HCT116 (cell line): ENCODE data around the gene CDK9. TPM values are rescaled to one million over a fixed set of nuclear protein-coding genes. Genes with fewer than 3 reads are reported as not detected.

Experiments used
- ATAC-seq: fragments of 200-7000 bp; cut with Tn5 transposase; 2 replicates; pipeline ENCODE4 v1.9.1; 2020; ENCODE audit warnings: mild to moderate bottlenecking, moderate library complexity
- BruUV-seq: library from RNA; stranded (reverse); fragments of 400-500 nt; replicated peaks from 2 replicates; lab custom pipeline; 2021; lab: Mats Ljungman, UMichigan
- CTCF ChIA-PET: fragments of 300-600 bp; sonication (Branson Sonifier 250); formaldehyde crosslinking; loops from one replicate; lab custom pipeline; 2021; ENCODE audit warnings: antibody characterized with exemption; lab: Charles Lee
- POLR2A ChIA-PET: fragments of 300-600, 350-600 bp; sonication (Branson Sonifier 250); formaldehyde crosslinking; loops from one replicate; lab custom pipeline; 2021; ENCODE audit warnings: antibody characterized with exemption; lab: Charles Lee
- RAD21 ChIA-PET, 2 experiments: fragments of 300-600 bp; sonication (Branson Sonifier 250); formaldehyde crosslinking; loops; one replicate each; lab custom pipeline; 2023; ENCODE audit warnings: low total read pairs in 2 of 2; ENCODE audit not compliant: uncharacterized antibody in 2 of 2, unreplicated experiment in 2 of 2, low non-redundant PET in 1 of 2; lab: Charles Lee
- DNase-seq: peaks from one replicate; pipeline ENCODE4 v3.0.0-alpha.2; 2010; ENCODE audit warnings: low read depth, low spot score
- H2AFZ ChIP-seq: fragments of 200-600 bp; shearing (Covaris generic), sonication (generic); 2 replicates; pipeline ENCODE4 v1.6.1; 2017; ENCODE audit warnings: low read depth, mixed run types, mixed read lengths, antibody characterized with exemption, low read length; ENCODE audit not compliant: poor library complexity, severe bottlenecking
- H3K27ac ChIP-seq: 2 replicates; pipeline ENCODE4 v1.5.1; 2012; ENCODE audit warnings: low read depth, low read length
- H3K27me3 ChIP-seq: fragments of 200-600 bp; sonication (generic); 2 replicates; pipeline ENCODE4 v1.6.1; 2016; ENCODE audit warnings: mixed run types, low read length, mixed read lengths; ENCODE audit not compliant: insufficient read depth
- H3K36me3 ChIP-seq, 2 experiments: fragments of 200-500 bp in 1 of 2; fragments of 200-600 bp in 1 of 2; sonication (Bioruptor generic) in 1 of 2; sonication (generic) in 1 of 2; 2 replicates each; pipeline versions ENCODE4 v1.5.1 to v1.6.1; 2014 to 2016; ENCODE audit warnings: low read length in 2 of 2, inconsistent platforms in 1 of 2, mixed read lengths in 1 of 2, mixed run types in 1 of 2; ENCODE audit not compliant: insufficient read depth in 2 of 2, control insufficient read depth in 1 of 2
- H3K4me1 ChIP-seq, 2 experiments: fragments of 200-600 bp in 1 of 2; sonication (generic) in 1 of 2; 2 replicates each; pipeline versions ENCODE4 v1.5.1 to v1.6.1; 2012 to 2017; ENCODE audit warnings: low read length in 2 of 2, inconsistent platforms in 1 of 2, mild to moderate bottlenecking in 1 of 2, mixed read lengths in 1 of 2, mixed run types in 1 of 2, moderate library complexity in 1 of 2; ENCODE audit not compliant: insufficient read depth in 2 of 2, control insufficient read depth in 1 of 2
- H3K4me2 ChIP-seq: fragments of 200-600 bp; sonication (generic); 2 replicates; pipeline ENCODE4 v1.6.1; 2017; ENCODE audit warnings: mixed run types, low read length, mixed read lengths
- H3K4me3 ChIP-seq, 2 experiments: fragments of 200-600 bp in 1 of 2; sonication (generic) in 1 of 2; replicated peaks in 1 of 2; 2 replicates each; pipeline ENCODE4 v1.5.1; 2011 to 2016; ENCODE audit warnings: low read length in 2 of 2, control low read depth in 1 of 2, low read depth in 1 of 2, mild to moderate bottlenecking in 1 of 2, mixed read lengths in 1 of 2, mixed run types in 1 of 2
- H3K79me2 ChIP-seq: fragments of 200-600 bp; sonication (generic); 2 replicates; pipeline ENCODE4 v1.6.1; 2017; ENCODE audit warnings: mild to moderate bottlenecking, mixed run types, low read length, moderate library complexity, mixed read lengths; ENCODE audit not compliant: insufficient read depth
- H3K9ac ChIP-seq: fragments of 200-600 bp; sonication (generic); 2 replicates; pipeline ENCODE4 v1.6.1; 2016; ENCODE audit warnings: low read length, mixed read lengths
- H3K9me2 ChIP-seq: fragments of 200-600 bp; sonication (generic), shearing (Covaris generic); 2 replicates; pipeline ENCODE4 v1.6.1; 2017; ENCODE audit warnings: mixed run types, mild to moderate bottlenecking, moderate library complexity; ENCODE audit not compliant: insufficient read depth
- H3K9me3 ChIP-seq, 2 experiments: fragments of 200-500 bp in 1 of 2; fragments of 200-600 bp in 1 of 2; sonication (Bioruptor generic) in 1 of 2; sonication (generic) in 1 of 2; 2 replicates each; pipeline ENCODE4 v1.6.1; 2014 to 2017; ENCODE audit warnings: low read length in 2 of 2, mixed read lengths in 2 of 2, inconsistent platforms in 1 of 2, low read depth in 1 of 2, mild to moderate bottlenecking in 1 of 2, mixed run types in 1 of 2, moderate library complexity in 1 of 2; ENCODE audit not compliant: control insufficient read depth in 1 of 2, insufficient read depth in 1 of 2
- H4K20me1 ChIP-seq: fragments of 200-600 bp; sonication (generic), shearing (Covaris generic); 2 replicates; pipeline ENCODE4 v1.6.1; 2017; ENCODE audit warnings: mixed run types, mild to moderate bottlenecking, moderate library complexity; ENCODE audit not compliant: insufficient read depth
- EZH2phosphoT487 ChIP-seq: fragments of 200-600 bp; IDR thresholded peaks from 2 replicates; pipeline ENCODE4 v1.6.1; 2018; ENCODE audit warnings: antibody characterized with exemption, borderline replicate concordance
- JUND ChIP-seq: IDR thresholded peaks from 2 replicates; pipeline ENCODE4 v1.6.1; 2012
- SRF ChIP-seq: IDR thresholded peaks from 2 replicates; pipeline ENCODE4 v1.6.1; 2012; ENCODE audit warnings: low read depth
- YY1 ChIP-seq: IDR thresholded peaks from 2 replicates; pipeline ENCODE4 v1.6.1; 2011; ENCODE audit warnings: low read length, low read depth, moderate library complexity, mild to moderate bottlenecking; ENCODE audit not compliant: insufficient replicate concordance; ENCODE audit errors: extremely low read depth
- ZFX ChIP-seq: fragments of 450-650 bp; IDR thresholded peaks from 2 replicates; pipeline ENCODE4 v1.6.1; 2017
- intact Hi-C: fragments of 100-400 bp; cut with micrococcal nuclease; formaldehyde crosslinking; loops from 2 replicates; pipeline ENCODE4 v1.10.0; 2022
- total RNA-seq: library from RNA; stranded (reverse); gene quantifications from one replicate; pipeline ENCODE4 v1.2.1, GENCODE V29; 2021; ENCODE audit not compliant: unreplicated experiment
- TF ChIP-seq, protein P1 (sequence below): IDR thresholded peaks from 2 replicates; pipeline ENCODE4 v1.6.1; 2011; ENCODE audit warnings: mild to moderate bottlenecking, low read length, moderate library complexity; ENCODE audit not compliant: insufficient replicate concordance; ENCODE audit errors: extremely low read depth

Gene CDK9
- total RNA-seq, 1 experiment from 2014 or later = 102 TPM

DNA sequence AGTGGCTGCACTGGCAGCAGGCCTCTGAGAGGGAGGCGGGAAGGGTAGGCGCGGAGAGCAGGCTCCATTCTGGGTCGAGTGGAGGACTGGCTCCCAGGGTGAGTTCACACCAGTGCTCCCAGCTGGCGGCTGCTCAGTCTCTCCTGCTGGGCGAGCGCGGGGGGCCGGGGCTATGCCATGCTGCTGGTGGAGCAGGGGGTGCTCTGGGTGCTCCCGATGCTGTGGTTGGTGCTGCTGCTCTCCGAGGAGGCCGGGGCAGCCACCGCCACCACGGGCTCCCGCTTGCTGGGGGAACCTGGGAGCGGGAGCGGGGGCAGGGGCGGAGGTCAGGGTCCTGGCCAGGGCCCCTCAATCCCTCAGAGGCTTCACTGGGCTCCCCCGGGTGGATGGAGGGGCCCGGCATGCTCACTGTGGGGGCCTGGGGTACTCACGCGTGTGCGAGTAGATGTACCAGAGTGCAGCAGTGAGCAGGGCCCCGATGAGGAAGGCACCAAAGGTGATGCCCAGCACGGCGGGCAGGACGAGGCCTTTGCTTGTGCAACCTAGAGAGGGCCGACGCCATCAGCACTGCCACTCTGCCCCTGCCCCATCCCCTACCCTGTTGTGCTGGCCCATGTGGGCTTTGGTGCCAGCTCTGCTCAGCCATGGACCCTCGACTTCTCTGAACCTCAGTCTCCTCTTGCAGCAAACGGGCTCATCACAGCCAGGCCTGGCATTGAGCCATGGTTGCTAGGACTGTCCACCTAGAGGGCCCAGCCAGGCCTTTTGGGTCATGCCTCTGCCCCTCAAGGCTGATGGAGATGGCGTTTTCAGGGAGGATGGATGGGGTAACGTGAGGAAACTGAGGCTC lies 29.9 kb downstream of the CDK9 start:
- no peak overlapping the region for H3K4me2 ChIP-seq
- TF ChIP-seq YY1 (no peak), JUND (no peak)
- TF ChIP-seq, protein P1, sequence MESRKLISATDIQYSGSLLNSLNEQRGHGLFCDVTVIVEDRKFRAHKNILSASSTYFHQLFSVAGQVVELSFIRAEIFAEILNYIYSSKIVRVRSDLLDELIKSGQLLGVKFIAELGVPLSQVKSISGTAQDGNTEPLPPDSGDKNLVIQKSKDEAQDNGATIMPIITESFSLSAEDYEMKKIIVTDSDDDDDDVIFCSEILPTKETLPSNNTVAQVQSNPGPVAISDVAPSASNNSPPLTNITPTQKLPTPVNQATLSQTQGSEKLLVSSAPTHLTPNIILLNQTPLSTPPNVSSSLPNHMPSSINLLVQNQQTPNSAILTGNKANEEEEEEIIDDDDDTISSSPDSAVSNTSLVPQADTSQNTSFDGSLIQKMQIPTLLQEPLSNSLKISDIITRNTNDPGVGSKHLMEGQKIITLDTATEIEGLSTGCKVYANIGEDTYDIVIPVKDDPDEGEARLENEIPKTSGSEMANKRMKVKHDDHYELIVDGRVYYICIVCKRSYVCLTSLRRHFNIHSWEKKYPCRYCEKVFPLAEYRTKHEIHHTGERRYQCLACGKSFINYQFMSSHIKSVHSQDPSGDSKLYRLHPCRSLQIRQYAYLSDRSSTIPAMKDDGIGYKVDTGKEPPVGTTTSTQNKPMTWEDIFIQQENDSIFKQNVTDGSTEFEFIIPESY = no peak
- BruUV-seq = no TSS peak
- no peak overlapping the region for H3K4me3 ChIP-seq
- H2AFZ ChIP-seq = no peak overlapping the region
- CTCF ChIA-PET = no interaction called here
- DNase-seq = no peak
- intact Hi-C loops = no loop called here
- POLR2A ChIA-PET = no interaction called here
- no peaks in the 10 kb centered on the region for H3K79me2 ChIP-seq
- H3K36me3 ChIP-seq = peaks cover 20 to 23% of the 10 kb centered on the region in 2 experiments; a peak in 3 of 4 replicates
- H3K4me1 ChIP-seq = no peaks in the 10 kb centered on the region
- RAD21 ChIA-PET = no interaction called here
- H3K9me2 ChIP-seq = no peaks in the 10 kb centered on the region
- no peaks in the 10 kb centered on the region for H3K27me3 ChIP-seq
- no peak overlapping the region for H3K27ac ChIP-seq
- H4K20me1 ChIP-seq = no peaks in the 10 kb centered on the region
- H3K9me3 ChIP-seq = no peaks in the 10 kb centered on the region
- no peak for ATAC-seq
- no peak overlapping the region for H3K9ac ChIP-seq

DNA sequence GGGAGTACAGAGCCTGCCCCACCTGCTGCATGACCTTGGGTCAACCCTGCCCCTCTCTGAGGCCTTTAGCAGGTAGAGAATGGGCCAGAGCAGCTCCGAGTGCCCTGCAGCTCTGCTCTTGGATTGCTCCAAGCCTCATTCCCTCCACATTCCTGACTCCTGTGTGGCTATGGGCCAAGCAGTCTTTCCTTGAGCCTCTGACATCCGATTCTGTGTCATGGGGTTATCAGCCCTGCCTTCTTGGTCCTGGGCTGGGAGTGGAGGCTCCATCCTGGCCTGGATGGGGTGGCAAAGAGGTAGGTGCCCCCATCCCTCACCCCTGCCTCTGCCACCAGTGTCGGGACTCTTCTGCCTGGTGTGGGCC lies 30.5 kb downstream of the CDK9 start:
- no peak for DNase-seq
- H3K4me3 ChIP-seq = no peak overlapping the region
- H3K27ac ChIP-seq = no peak overlapping the region
- RAD21 ChIA-PET = no interaction called here
- no peak overlapping the region for H3K4me2 ChIP-seq
- no peaks in the 10 kb centered on the region for H3K79me2 ChIP-seq
- no peaks in the 10 kb centered on the region for H3K27me3 ChIP-seq
- POLR2A ChIA-PET = no interaction called here
- peaks cover 20 to 23% of the 10 kb centered on the region in 2 experiments; a peak in 3 of 4 replicates for H3K36me3 ChIP-seq
- intact Hi-C loops = no loop called here
- no peak for TF ChIP-seq ZFX
- TF ChIP-seq SRF = no peak
- no peak for TF ChIP-seq JUND
- TF ChIP-seq EZH2phosphoT487 = no peak
- H3K9me2 ChIP-seq = no peaks in the 10 kb centered on the region
- BruUV-seq = no TSS peak
- CTCF ChIA-PET = no interaction called here
- no peaks in the 10 kb centered on the region for H3K9me3 ChIP-seq
- no peaks in the 10 kb centered on the region for H3K4me1 ChIP-seq
- no peak overlapping the region for H2AFZ ChIP-seq
- ATAC-seq = 0 out of 2 replicates have a peak, but pooled peaks have one; percentile 4
- H3K9ac ChIP-seq = no peak overlapping the region
- no peaks in the 10 kb centered on the region for H4K20me1 ChIP-seq
